ENCODE results near the gene SNX2.
A peak's percentile ranks its signal among the peaks of the same experiment; 100 is the strongest.
"Not testable (repeated sequence)": the region's sequence is repeated elsewhere in the genome, so short reads cannot be mapped to it uniquely, and the experiment has no call there.

The SNX2 gene

DNA sequence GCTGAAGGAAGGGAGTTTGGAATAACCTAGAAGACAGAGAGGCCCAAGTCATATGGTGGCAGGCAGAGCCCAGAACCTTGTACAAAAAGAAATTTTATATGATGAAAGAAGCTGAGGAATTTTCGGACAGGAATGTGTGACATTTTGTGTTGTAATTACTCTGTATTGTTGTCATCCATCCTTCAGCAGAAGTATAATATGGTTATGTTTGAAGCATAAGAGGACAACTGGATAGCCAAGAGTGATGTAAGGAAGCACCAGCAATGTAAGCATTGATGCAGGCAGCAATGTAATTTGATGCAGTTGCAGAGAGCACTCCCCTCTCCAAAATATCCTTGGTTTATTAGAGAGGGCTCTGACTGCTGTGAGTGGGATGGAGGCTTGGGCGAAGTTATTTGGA lies 19.1 kb upstream of the SNX2 start:
- Histone ChIP-seq H3K36me3 (ENCODE audit: control insufficient read depth, insufficient read depth, low read length) (no peaks in the 10 kb centered on the region), H3K9ac (ENCODE audit: low read length) (no peak overlapping the region), H3K4me1 (ENCODE audit: control insufficient read depth, insufficient read depth, low read length) (no peaks in the 10 kb centered on the region), H3K27me3 (ENCODE audit: control insufficient read depth, insufficient read depth, low read length) (no peaks in the 10 kb centered on the region), H3K9me3 (ENCODE audit: control insufficient read depth, low read length) (no peaks in the 10 kb centered on the region), H3K4me3 (ENCODE audit: low read length) (no peak overlapping the region)

GRCh38 chr5:122756264-122756911 lies 18.5 kb upstream of the SNX2 start:
- H3K27me3 ChIP-seq (ENCODE audit: control insufficient read depth, insufficient read depth, low read length): no peaks in the 10 kb centered on the region
- H3K9me3 ChIP-seq (ENCODE audit: control insufficient read depth, low read length): no peaks in the 10 kb centered on the region
- no peak overlapping the region for H3K9ac ChIP-seq (ENCODE audit: low read length)
- no peaks in the 10 kb centered on the region for H3K4me1 ChIP-seq (ENCODE audit: control insufficient read depth, insufficient read depth, low read length)
- no peak overlapping the region for H3K4me3 ChIP-seq (ENCODE audit: low read length)
- H3K36me3 ChIP-seq (ENCODE audit: control insufficient read depth, insufficient read depth, low read length): no peaks in the 10 kb centered on the region

- H3K27me3 ChIP-seq (ENCODE audit: control insufficient read depth, insufficient read depth, low read length): no peaks in the 10 kb centered on the region
- no peaks in the 10 kb centered on the region for H3K9me3 ChIP-seq (ENCODE audit: control insufficient read depth, low read length)
- H3K36me3 ChIP-seq (ENCODE audit: control insufficient read depth, insufficient read depth, low read length): no peaks in the 10 kb centered on the region
- H3K9ac ChIP-seq (ENCODE audit: low read length): no peak overlapping the region
- H3K4me1 ChIP-seq (ENCODE audit: control insufficient read depth, insufficient read depth, low read length): no peaks in the 10 kb centered on the region
- H3K4me3 ChIP-seq (ENCODE audit: low read length): no peak overlapping the region
These were observed 17.6 kb upstream of the SNX2 start for GRCh38 chr5:122757285-122757684.

- Histone ChIP-seq H3K9ac (ENCODE audit: low read length) (no peak overlapping the region), H3K9me3 (ENCODE audit: control insufficient read depth, low read length) (no peaks in the 10 kb centered on the region), H3K4me3 (ENCODE audit: low read length) (no peak overlapping the region), H3K36me3 (ENCODE audit: control insufficient read depth, insufficient read depth, low read length) (no peaks in the 10 kb centered on the region), H3K4me1 (ENCODE audit: control insufficient read depth, insufficient read depth, low read length) (no peaks in the 10 kb centered on the region), H3K27me3 (ENCODE audit: control insufficient read depth, insufficient read depth, low read length) (no peaks in the 10 kb centered on the region)
These were observed 15.4 kb upstream of the SNX2 start for GRCh38 chr5:122759241-122760070.

- Histone ChIP-seq H3K9me3 (ENCODE audit: control insufficient read depth, low read length) (no peaks in the 10 kb centered on the region), H3K36me3 (ENCODE audit: control insufficient read depth, insufficient read depth, low read length) (no peaks in the 10 kb centered on the region), H3K27me3 (ENCODE audit: control insufficient read depth, insufficient read depth, low read length) (no peaks in the 10 kb centered on the region), H3K9ac (ENCODE audit: low read length) (no peak overlapping the region), H3K4me3 (ENCODE audit: low read length) (no peak overlapping the region), H3K4me1 (ENCODE audit: control insufficient read depth, insufficient read depth, low read length) (no peaks in the 10 kb centered on the region)
These were observed 14.6 kb upstream of the SNX2 start for GRCh38 chr5:122760236-122760635.

DNA sequence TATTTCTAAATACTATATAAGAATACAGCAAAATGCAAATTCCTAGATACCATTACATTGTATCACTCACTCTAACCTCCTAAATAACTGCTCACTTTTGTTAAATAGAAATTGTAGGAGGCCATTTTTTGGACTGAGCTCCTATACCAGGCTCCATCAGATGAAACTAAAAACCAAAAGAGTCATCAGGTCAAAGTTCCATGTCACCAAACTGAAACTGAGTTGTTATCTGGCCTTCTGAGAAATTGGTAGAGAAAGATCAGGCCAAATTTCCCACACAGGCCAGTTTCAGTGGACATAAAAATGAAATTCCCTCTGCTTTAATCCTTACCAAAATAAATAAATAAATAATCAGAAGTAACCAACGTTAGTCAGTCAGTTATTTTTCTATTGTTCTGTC lies 13.8 kb upstream of the SNX2 start:
- H3K9me3 ChIP-seq (ENCODE audit: control insufficient read depth, low read length): no peaks in the 10 kb centered on the region
- no peak overlapping the region for H3K4me3 ChIP-seq (ENCODE audit: low read length)
- H3K27me3 ChIP-seq (ENCODE audit: control insufficient read depth, insufficient read depth, low read length): no peaks in the 10 kb centered on the region
- no peaks in the 10 kb centered on the region for H3K36me3 ChIP-seq (ENCODE audit: control insufficient read depth, insufficient read depth, low read length)
- no peak overlapping the region for H3K9ac ChIP-seq (ENCODE audit: low read length)
- H3K4me1 ChIP-seq (ENCODE audit: control insufficient read depth, insufficient read depth, low read length): no peaks in the 10 kb centered on the region

GRCh38 chr5:122761896-122762295 lies 13.0 kb upstream of the SNX2 start:
- not testable (repeated sequence) for H3K4me3 ChIP-seq (ENCODE audit: low read length); H3K9ac ChIP-seq (ENCODE audit: low read length)

GRCh38 chr5:122766130-122766529 lies 8.8 kb upstream of the SNX2 start:
- Histone ChIP-seq H3K4me3 (ENCODE audit: low read length) (no peak overlapping the region), H3K9ac (ENCODE audit: low read length) (no peak overlapping the region), H3K4me1 (ENCODE audit: control insufficient read depth, insufficient read depth, low read length) (no peaks in the 10 kb centered on the region), H3K36me3 (ENCODE audit: control insufficient read depth, insufficient read depth, low read length) (no peaks in the 10 kb centered on the region), H3K27me3 (ENCODE audit: control insufficient read depth, insufficient read depth, low read length) (no peaks in the 10 kb centered on the region), H3K9me3 (ENCODE audit: control insufficient read depth, low read length) (no peaks in the 10 kb centered on the region)

More at GRCh38 chr5:122761896-122762295, 13.0 kb upstream of the SNX2 start:
- H3K27me3 ChIP-seq (ENCODE audit: control insufficient read depth, insufficient read depth, low read length); H3K36me3 ChIP-seq (ENCODE audit: control insufficient read depth, insufficient read depth, low read length); H3K4me1 ChIP-seq (ENCODE audit: control insufficient read depth, insufficient read depth, low read length); H3K9me3 ChIP-seq (ENCODE audit: control insufficient read depth, low read length): not testable (repeated sequence)

- H3K27me3 ChIP-seq (ENCODE audit: control insufficient read depth, insufficient read depth, low read length): no peaks in the 10 kb centered on the region
- no peak overlapping the region for H3K9ac ChIP-seq (ENCODE audit: low read length)
- H3K9me3 ChIP-seq (ENCODE audit: control insufficient read depth, low read length): no peaks in the 10 kb centered on the region
- H3K4me3 ChIP-seq (ENCODE audit: low read length): no peak overlapping the region
- no peaks in the 10 kb centered on the region for H3K4me1 ChIP-seq (ENCODE audit: control insufficient read depth, insufficient read depth, low read length)
- H3K36me3 ChIP-seq (ENCODE audit: control insufficient read depth, insufficient read depth, low read length): no peaks in the 10 kb centered on the region
These were observed 4.4 kb upstream of the SNX2 start for GRCh38 chr5:122770477-122770876.

GRCh38 chr5:122772446-122772845 lies 2.4 kb upstream of the SNX2 start:
- no peaks in the 10 kb centered on the region for H3K9me3 ChIP-seq (ENCODE audit: control insufficient read depth, low read length)
- H3K27me3 ChIP-seq (ENCODE audit: control insufficient read depth, insufficient read depth, low read length): no peaks in the 10 kb centered on the region
- H3K4me3 ChIP-seq (ENCODE audit: low read length): no peak overlapping the region
- H3K4me1 ChIP-seq (ENCODE audit: control insufficient read depth, insufficient read depth, low read length): peaks cover 8% of the 10 kb centered on the region
- H3K36me3 ChIP-seq (ENCODE audit: control insufficient read depth, insufficient read depth, low read length): no peaks in the 10 kb centered on the region
- no peak overlapping the region for H3K9ac ChIP-seq (ENCODE audit: low read length)

DNA sequence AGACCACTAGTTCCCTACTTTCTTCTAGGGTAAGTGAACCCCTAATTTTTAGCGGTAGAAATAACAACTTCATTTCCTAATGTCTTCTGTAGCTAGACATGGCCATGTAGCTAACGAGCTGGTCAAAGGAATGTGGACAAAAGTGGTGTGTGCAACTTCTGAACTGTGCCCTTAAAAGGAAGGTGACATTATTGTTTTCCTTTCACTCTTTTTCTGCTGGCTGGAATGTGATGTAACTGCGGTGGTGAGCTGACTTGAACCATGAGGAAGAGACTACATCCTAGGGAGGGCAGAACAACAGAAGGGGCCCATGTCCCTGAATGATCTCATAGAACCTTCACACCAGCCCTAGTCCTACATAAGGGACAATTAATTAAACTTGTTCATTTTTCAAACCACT lies 1.3 kb upstream of the SNX2 start:
- Histone ChIP-seq H3K27me3 (ENCODE audit: control insufficient read depth, insufficient read depth, low read length) (no peaks in the 10 kb centered on the region), H3K4me3 (ENCODE audit: low read length) (no peak overlapping the region), H3K4me1 (ENCODE audit: control insufficient read depth, insufficient read depth, low read length) (peaks cover 8% of the 10 kb centered on the region), H3K9ac (ENCODE audit: low read length) (no peak overlapping the region), H3K36me3 (ENCODE audit: control insufficient read depth, insufficient read depth, low read length) (no peaks in the 10 kb centered on the region), H3K9me3 (ENCODE audit: control insufficient read depth, low read length) (no peaks in the 10 kb centered on the region)

DNA sequence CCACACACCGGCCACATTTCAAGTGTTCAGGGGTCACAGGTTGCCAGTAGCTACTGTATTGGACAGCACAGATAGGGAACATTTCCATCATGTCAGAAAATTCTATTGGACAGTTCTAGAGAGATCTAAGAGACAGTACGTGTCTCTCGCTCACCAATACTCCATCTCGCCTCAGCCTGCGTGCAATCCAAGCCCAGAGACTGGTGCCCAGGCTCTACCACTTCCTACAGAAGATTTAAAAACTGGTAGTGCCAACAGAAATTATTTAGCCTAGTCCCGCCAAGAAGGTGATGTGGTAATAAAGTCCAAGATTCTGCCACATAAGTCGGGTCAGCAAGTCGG lies 390 bp upstream of the SNX2 start:
- Histone ChIP-seq H3K36me3 (ENCODE audit: control insufficient read depth, insufficient read depth, low read length) (no peaks in the 10 kb centered on the region), H3K9me3 (ENCODE audit: control insufficient read depth, low read length) (no peaks in the 10 kb centered on the region), H3K4me3 (ENCODE audit: low read length) (no peak overlapping the region), H3K9ac (ENCODE audit: low read length) (peak overlapping the region; percentile 47), H3K4me1 (ENCODE audit: control insufficient read depth, insufficient read depth, low read length) (peaks cover 8% of the 10 kb centered on the region), H3K27me3 (ENCODE audit: control insufficient read depth, insufficient read depth, low read length) (no peaks in the 10 kb centered on the region)

All from mucosa of stomach (tissue), 1 donor.